Right atrium auricular region (tissue), 2 donors: ENCODE measurements around the gene SIX2. TPM values are rescaled to one million over a fixed set of nuclear protein-coding genes. Genes with fewer than 3 reads are reported as not detected.

ENCODE experiments used
- DNase-seq: peaks from one replicate; pipeline ENCODE4 v3.0.0-alpha.2; 2019; ENCODE audit warnings: low spot score
- H3K27ac ChIP-seq, 2 donors: fragments of 200-600 bp; sonication (generic); 1 replicate in 1 of 2; 2 replicates in 1 of 2; pipeline ENCODE4 v1.5.1; 2016 to 2019
- H3K27me3 ChIP-seq, 2 donors: fragments of 200-600 bp; sonication (generic); one replicate each; pipeline versions ENCODE4 v1.5.1 to v1.6.0; 2017 to 2019
- H3K36me3 ChIP-seq: fragments of 200-600 bp; sonication (generic); one replicate; pipeline ENCODE4 v1.5.1; 2016
- H3K4me1 ChIP-seq, 2 donors: fragments of 200-600 bp; sonication (generic); one replicate each; pipeline versions ENCODE4 v1.5.1 to v1.6.0; 2017 to 2019
- H3K4me3 ChIP-seq, 2 donors: fragments of 200-600 bp; sonication (generic); 1 replicate in 1 of 2; 2 replicates in 1 of 2; pipeline ENCODE4 v1.5.1; 2017 to 2019; ENCODE audit warnings: mild to moderate bottlenecking in 1 of 2, moderate library complexity in 1 of 2
- H3K9me3 ChIP-seq, 2 donors: fragments of 200-600 bp; sonication (generic); one replicate each; pipeline ENCODE4 v1.5.1; 2019
- total RNA-seq, 2 donors: library from RNA; depleted of rRNA; stranded (reverse); fragments of >200 nt; gene quantifications; one replicate each; pipeline ENCODE4 v1.1.0, GENCODE V29; 2016
- TF ChIP-seq, protein P1 (sequence below), 2 donors: fragments of 200-600 bp; sonication (generic); IDR thresholded peaks; one replicate each; pipeline ENCODE4 v1.5.1; 2019; ENCODE audit warnings: antibody characterized with exemption in 2 of 2

Gene SIX2
- total RNA-seq, 2 donors from 2014 or later, result 1.1 to 2.3 TPM

- DNase-seq, result no peak
Measured at GRCh38 chr2:44997963-44998362, 11.3 kb downstream of the SIX2 start.

DNA sequence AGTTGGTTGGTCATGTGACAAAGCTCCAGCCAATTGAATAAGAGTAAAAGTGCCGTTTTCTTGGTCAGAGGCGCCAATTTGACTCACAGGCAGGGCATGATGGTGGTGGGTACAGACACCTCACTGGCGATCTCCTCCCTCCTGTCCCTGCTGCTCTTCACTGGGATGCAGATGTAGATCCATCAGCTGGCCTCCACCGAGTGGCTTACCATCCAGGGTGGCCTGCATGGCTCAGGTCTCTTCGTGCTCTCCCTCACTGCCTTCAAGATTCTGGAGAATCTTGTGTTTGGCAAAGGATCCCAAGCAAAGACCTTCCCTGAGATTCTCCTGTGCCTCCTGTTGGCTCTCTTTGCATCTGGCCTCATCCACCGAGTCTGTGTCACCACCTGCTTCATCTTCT is 12.9 kb downstream of the SIX2 start:
- Histone ChIP-seq H3K4me3 (no peak overlapping the region), H3K27me3 (peaks cover 0 to 5% of the 10 kb centered on the region in 2 donors)

More at GRCh38 chr2:44997963-44998362, 11.3 kb downstream of the SIX2 start:
- Histone ChIP-seq H3K9me3 (no peaks in the 10 kb centered on the region), H3K27ac (no peak overlapping the region), H3K36me3 (no peaks in the 10 kb centered on the region), H3K27me3 (peaks cover 0 to 5% of the 10 kb centered on the region in 2 donors), H3K4me1 (peaks cover 0 to 10% of the 10 kb centered on the region in 2 donors), H3K4me3 (no peak overlapping the region)
- TF ChIP-seq, protein P1, sequence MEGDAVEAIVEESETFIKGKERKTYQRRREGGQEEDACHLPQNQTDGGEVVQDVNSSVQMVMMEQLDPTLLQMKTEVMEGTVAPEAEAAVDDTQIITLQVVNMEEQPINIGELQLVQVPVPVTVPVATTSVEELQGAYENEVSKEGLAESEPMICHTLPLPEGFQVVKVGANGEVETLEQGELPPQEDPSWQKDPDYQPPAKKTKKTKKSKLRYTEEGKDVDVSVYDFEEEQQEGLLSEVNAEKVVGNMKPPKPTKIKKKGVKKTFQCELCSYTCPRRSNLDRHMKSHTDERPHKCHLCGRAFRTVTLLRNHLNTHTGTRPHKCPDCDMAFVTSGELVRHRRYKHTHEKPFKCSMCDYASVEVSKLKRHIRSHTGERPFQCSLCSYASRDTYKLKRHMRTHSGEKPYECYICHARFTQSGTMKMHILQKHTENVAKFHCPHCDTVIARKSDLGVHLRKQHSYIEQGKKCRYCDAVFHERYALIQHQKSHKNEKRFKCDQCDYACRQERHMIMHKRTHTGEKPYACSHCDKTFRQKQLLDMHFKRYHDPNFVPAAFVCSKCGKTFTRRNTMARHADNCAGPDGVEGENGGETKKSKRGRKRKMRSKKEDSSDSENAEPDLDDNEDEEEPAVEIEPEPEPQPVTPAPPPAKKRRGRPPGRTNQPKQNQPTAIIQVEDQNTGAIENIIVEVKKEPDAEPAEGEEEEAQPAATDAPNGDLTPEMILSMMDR (IDR thresholded peaks at IDR 0.05), result no peak

GRCh38 chr2:44994377-44994776 is 14.9 kb downstream of the SIX2 start:
- Histone ChIP-seq H3K27me3 (peaks cover 0 to 3% of the 10 kb centered on the region in 2 donors), H3K36me3 (no peaks in the 10 kb centered on the region), H3K4me3 (no peak overlapping the region), H3K4me1 (no peaks in the 10 kb centered on the region), H3K27ac (no peak overlapping the region), H3K9me3 (peaks cover 0 to 13% of the 10 kb centered on the region in 2 donors)
- no peak for DNase-seq
- TF ChIP-seq, protein P1 (IDR thresholded peaks at IDR 0.05), result no peak

More for the DNA sequence above, 12.9 kb downstream of the SIX2 start:
- Histone ChIP-seq H3K36me3 (no peaks in the 10 kb centered on the region), H3K4me1 (peaks cover 0 to 7% of the 10 kb centered on the region in 2 donors), H3K9me3 (peaks cover 0 to 13% of the 10 kb centered on the region in 2 donors), H3K27ac (no peak overlapping the region)
- TF ChIP-seq, protein P1 (IDR thresholded peaks at IDR 0.05), result no peak
- DNase-seq, result no peak

DNA sequence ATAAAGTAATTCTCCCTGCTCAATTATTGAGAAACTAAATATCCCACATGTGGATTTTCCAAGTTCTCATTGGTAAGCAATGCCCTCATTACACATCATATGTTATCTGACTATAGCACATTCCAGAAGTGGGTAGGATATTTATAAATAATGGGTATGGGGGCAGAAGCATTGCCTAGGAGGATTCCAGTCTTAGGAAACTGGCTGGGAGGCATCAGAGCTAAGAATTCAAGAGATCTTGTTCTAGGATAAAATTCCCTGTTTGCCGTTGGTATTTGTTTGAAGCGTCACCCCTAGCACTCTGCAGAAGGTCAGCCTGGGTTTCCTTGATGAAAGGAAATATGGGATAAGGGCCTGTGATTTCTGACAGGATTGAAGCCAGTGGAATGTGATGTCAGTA is 20.1 kb downstream of the SIX2 start:
- Histone ChIP-seq H3K36me3 (no peaks in the 10 kb centered on the region), H3K9me3 (peaks cover 0 to 25% of the 10 kb centered on the region in 2 donors), H3K4me3 (no peak overlapping the region), H3K4me1 (no peaks in the 10 kb centered on the region), H3K27ac (no peak overlapping the region), H3K27me3 (no peaks in the 10 kb centered on the region)
- no peak for DNase-seq
- TF ChIP-seq, protein P1 (IDR thresholded peaks at IDR 0.05), result no peak

DNA sequence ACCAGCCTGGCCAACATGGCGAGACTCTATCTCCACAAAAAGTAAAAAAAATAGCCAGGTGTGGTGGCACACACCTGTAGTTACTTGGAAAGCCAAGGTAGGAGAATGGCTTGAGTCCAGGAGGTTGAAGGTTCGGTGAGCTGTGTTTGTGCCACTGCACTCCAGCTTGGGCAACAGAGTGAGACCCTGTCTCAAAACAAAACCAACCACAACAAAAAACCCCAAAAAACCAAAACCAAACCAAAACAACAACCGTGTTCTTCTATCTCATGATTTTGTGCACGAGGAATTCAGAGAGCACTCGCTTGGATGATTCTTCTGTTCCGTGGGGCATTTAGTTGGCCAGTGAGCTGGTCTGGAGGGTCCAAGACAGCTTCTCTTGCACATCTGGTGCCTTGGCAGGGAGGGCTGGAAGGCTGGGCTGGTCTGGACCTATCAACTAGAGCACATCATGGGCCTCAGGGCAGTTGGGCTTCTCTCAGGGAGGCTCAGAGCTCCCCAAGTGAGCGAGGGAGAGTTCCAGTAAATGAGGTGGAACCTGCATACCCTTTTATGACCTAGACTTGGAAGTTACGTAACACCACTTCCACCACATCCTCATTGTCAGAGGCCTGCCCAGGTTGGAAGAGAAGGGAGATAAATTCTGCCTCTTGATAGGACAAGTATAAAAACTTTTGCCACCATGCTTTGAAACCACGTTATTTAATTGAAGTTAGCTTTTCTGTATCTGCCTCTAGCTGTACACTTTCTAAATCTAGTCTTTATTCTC is 25.2 kb downstream of the SIX2 start:
- TF ChIP-seq, protein P1 (IDR thresholded peaks at IDR 0.05), result no peak
- no peaks in the 10 kb centered on the region for H3K4me1 ChIP-seq
- H3K27ac ChIP-seq, result no peak overlapping the region
- H3K4me3 ChIP-seq, result no peak overlapping the region
- DNase-seq, result no peak
- H3K9me3 ChIP-seq, result peaks cover 0 to 12% of the 10 kb centered on the region in 2 donors
- H3K36me3 ChIP-seq, result no peaks in the 10 kb centered on the region
- H3K27me3 ChIP-seq, result no peaks in the 10 kb centered on the region
